COLO829 (cell line): Measurements from ENCODE around the gene RGS21.

ENCODE experiments used
- DNase-seq: peaks from one replicate; pipeline ENCODE4 v3.0.0; 2012; ENCODE audit warnings: low spot score

Gene RGS21

DNA sequence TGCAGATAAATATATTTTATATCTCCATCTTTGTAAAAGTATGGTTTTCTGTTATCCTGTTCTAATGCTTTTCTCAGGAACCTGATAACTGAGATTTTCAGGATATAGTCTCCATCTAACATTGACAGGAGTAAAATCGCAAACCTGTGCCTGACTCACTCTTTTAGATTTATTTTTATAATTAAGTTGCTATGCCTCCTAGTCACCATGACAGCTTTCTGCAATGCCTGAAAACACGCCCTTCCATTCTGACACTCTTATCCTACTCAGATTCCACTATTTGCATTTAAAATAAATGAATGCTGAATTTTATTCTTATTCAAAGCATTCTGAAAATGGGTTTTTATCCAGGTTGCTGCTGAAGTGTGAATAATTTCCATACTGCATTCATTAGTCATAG, 62.8 kb downstream of the RGS21 start:
- DNase-seq, result no peak

- DNase-seq, result no peak
These were observed 66.0 kb downstream of the RGS21 start for GRCh38 chr1:192382758-192383157.

GRCh38 chr1:192386051-192386650, 69.4 kb downstream of the RGS21 start:
- no peak for DNase-seq

- DNase-seq, result no peak
These were observed 78.4 kb downstream of the RGS21 start for GRCh38 chr1:192395211-192395610.

GRCh38 chr1:192395895-192396294, 79.1 kb downstream of the RGS21 start:
- DNase-seq, result no peak

DNA sequence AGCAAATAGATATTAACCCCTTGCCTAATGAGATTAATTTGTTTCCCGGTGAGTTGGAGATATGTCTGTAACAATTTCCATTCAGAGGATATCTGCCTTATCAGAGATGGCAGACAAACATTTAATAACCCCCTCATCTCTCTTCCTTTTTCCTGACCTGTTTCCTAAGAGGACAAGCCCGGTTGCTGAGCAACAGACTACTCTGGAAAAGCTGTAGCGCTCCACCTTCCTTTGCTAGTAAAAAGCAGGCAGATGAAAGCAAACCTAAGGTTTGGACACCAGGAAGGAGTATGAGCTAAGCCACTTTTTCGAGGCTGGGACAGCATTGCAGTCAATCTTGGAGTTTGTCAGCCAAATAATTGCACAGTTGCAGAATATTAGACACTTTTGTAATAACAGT, 82.4 kb downstream of the RGS21 start:
- DNase-seq, result no peak

GRCh38 chr1:192401825-192402224, 85.0 kb downstream of the RGS21 start:
- DNase-seq, result no peak

- no peak for DNase-seq
These were observed 85.8 kb downstream of the RGS21 start for GRCh38 chr1:192402571-192402970.

DNA sequence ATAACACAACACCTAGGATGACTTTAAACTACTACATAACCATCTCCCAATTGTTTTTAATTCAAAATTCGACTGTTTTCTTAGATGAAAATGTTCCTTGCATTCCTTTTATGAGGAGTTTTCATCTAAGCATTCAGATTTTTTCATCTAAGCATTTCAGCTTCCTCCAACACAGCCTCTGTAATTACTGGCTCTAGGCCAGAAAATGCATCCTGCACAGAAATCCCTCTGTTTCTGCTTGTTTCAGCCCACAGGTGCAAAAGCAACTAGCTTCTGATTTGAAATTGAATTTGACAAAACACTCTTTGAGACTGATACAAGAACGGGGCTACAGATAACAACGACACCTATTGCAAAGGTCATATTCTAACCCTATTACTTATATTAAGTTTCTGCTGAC, 90.4 kb downstream of the RGS21 start:
- no peak for DNase-seq
